IPS-NIHi7 (cell line): ENCODE results near the gene B4GALT2.

Experiments used
- DNase-seq: peaks from one replicate; pipeline ENCODE4 v3.0.0; 2012; ENCODE audit warnings: mixed read lengths; ENCODE audit errors: extremely low spot score

Gene B4GALT2

DNA sequence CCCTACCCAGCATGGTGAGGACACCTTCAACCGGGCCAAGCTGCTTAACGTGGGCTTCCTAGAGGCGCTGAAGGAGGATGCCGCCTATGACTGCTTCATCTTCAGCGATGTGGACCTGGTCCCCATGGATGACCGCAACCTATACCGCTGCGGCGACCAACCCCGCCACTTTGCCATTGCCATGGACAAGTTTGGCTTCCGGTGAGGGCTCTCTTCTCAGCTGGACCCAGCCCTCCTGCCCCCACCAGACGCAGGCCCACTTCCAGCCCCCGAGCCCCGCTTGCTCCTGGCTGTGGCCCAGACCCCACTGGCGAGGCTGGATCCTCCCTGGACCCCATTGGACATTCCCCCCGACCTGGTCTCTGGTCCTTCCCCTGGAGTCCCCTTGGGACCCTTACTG is 5.8 kb downstream of the B4GALT2 start:
- no peak for DNase-seq

DNA sequence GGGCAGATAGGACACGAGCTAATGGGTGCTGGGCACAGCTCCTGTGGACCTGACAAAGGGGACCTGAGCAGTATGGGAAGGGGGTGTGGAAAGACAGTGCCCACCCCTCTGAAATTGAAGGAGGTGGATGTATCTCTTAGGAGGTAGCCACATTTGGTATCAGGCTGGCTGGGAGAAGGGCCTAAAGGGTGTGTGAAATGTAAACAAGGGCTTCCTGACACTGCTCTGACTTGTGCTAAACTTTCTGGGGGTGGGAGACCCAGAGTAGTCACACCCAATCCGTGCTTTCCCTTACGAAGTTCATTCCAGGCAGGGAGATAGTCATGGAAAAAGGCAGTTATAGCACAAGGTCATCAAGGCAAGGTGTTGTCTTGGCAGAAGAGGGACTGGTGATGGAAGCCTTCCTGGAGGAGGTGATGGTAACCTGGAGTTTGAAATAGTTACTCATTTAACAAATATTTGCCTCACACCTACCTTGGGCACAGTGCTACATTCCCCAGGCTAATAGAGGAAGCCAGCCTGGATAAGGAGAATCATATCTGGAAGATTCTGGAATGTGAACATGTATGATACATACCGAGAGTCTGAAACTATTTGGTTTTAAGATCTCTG is 7.1 kb downstream of the B4GALT2 start:
- DNase-seq = no peak

DNA sequence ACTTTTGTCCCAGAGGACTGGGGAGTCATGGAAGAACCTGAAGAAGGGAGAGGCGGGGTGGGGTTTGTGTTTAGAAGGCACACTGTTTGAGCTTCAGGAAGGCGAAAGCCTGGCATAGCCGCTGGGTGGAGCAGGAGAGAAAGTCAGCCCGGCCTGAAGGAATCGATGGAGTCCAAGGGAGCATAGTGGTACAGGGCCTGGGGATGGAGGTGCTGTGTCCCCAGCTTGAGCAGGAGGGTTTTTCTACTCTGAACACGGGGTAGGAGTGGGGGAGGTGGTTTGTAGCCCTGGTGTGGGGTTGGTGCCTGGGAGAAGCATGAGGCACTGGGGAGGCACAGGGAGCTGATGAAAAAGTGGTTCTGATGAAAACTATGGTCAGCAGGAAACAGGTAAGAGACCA is 7.7 kb downstream of the B4GALT2 start:
- no peak for DNase-seq

GRCh38 chr1:43987159-43987902 is 8.3 kb downstream of the B4GALT2 start:
- no peak for DNase-seq

DNA sequence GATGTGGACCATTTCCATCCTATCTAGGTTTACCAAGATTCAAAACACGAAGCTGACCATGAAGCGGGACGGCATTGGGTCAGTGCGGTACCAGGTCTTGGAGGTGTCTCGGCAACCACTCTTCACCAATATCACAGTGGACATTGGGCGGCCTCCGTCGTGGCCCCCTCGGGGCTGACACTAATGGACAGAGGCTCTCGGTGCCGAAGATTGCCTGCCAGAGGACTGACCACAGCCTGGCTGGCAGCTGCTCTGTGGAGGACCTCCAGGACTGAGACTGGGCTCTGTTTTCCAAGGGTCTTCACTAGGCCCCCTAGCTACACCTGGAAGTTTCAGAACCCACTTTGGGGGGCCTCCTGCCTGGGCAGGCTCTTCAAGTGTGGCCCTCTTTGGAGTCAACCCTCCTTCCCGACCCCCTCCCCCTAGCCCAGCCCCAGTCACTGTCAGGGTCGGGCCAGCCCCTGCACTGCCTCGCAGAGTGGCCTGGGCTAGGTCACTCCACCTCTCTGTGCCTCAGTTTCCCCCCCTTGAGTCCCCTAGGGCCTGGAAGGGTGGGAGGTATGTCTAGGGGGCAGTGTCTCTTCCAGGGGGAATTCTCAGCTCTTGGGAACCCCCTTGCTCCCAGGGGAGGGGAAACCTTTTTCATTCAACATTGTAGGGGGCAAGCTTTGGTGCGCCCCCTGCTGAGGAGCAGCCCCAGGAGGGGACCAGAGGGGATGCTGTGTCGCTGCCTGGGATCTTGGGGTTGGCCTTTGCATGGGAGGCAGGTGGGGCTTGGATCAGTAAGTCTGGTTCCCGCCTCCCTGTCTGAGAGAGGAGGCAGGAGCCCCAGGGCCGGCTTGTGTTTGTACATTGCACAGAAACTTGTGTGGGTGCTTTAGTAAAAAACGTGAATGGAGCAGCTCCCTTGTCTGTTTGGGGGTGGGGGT is 11.5 kb downstream of the B4GALT2 start:
- DNase-seq = peak; percentile 32

GRCh38 chr1:43991200-43991475 is 12.1 kb downstream of the B4GALT2 start:
- no peak for DNase-seq

- DNase-seq = peak; percentile 87
Measured at GRCh38 chr1:43991476-43992231, 12.6 kb downstream of the B4GALT2 start, which contains the start of gene CCDC24. Gene CCDC24 (plus strand): TSS chr1:43991599. CDS start chr1:43991879, 280 bp downstream.

DNA sequence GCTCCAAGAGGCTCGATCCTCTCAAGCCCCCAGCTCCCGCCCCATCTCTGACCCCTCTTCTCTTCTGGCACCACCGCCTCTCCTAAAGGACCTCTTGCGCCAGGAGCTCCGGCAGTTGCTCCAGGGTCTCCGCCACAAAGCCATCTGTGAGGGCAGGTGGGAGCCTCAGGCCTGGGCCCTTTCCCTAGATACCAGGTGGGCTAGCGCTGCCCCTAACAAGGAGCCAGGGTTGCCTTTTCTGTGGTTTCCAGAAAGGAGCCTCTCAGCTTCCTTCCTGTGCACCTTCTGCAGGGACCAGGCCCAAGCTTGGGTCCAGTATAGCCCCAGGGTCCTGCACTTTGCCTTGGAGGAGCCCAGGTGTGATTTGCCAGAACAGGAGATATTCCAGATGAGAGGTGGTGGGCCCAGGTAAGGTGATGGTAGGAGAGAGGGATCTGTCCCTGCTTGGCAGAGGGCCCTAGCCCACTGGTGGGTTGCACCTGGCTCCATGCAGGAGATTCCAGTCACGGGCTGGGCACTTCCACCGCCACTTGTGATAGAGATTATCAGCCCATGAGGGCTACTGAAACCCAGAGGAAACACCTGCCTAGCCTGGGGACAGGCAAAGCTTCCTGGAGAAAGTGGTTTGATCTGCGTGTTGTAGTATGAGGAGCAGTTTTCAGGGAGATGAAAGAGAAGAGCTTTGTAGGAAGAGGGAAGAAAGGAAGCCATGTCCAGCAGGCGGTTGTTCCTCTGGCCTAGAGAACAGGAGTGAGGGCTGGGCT is 13.4 kb downstream of the B4GALT2 start:
- DNase-seq = no peak

DNA sequence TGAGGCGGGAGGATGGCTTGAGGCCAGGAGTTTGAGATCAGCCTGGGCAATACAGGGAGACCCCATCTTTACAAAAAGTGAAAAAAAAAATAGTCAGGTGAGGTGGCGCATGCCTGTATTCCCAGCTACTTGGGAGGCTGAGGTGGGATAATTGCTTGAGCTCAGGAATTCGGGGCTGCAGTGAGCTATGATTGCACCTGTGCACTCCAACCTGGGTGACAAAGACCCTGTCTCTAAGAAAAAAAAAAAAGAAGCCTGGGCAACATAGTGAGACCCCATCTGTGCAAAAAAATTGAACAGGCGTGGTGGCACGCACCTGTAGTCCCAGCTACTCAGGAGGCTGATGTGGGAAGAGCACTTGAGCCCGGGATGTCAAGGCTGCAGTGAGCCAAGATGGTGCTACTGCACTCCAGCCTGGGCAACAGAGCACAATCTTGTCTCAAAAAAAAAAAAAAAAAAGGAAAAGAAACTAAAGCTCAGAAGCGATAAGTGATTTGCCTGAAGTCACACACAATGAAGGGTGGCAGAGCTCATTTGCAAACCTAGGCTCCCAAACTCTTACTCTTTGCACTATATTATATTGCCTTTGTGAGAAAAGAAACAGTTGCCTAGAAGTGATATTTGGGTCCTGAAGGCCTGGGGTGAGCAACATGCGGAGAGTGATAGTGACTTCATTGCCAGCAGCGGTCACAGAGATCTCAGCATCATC is 14.3 kb downstream of the B4GALT2 start:
- no peak for DNase-seq

GRCh38 chr1:43994071-43994470 is 15.1 kb downstream of the B4GALT2 start:
- no peak for DNase-seq

- peak; percentile 71 for DNase-seq
Measured at GRCh38 chr1:43994794-43995790, 16.1 kb downstream of the B4GALT2 start.

- DNase-seq = no peak
Measured at GRCh38 chr1:43995984-43996732, 17.1 kb downstream of the B4GALT2 start.

GRCh38 chr1:43996733-43997115 is 17.7 kb downstream of the B4GALT2 start:
- DNase-seq = no peak

GRCh38 chr1:43997295-43997999 is 18.4 kb downstream of the B4GALT2 start:
- DNase-seq = no peak

- DNase-seq = no peak
Measured at GRCh38 chr1:43998000-43998378, 19.0 kb downstream of the B4GALT2 start.

- DNase-seq = no peak
Measured at GRCh38 chr1:43999455-43999854, 20.4 kb downstream of the B4GALT2 start.

- peak; percentile 25 for DNase-seq
Measured at GRCh38 chr1:44000122-44000665, 21.2 kb downstream of the B4GALT2 start.

GRCh38 chr1:44002165-44002564 is 23.2 kb downstream of the B4GALT2 start:
- DNase-seq = no peak
